NCI-H748 (cell line): Measurements from ENCODE around the gene OGDHL.
"Not testable (repeated sequence)": the region's sequence is repeated elsewhere in the genome, so short reads cannot be mapped to it uniquely, and the experiment has no call there.

Source experiments
- DNase-seq: peaks from one replicate; lab custom pipeline; 2025; ENCODE audit not compliant: unreplicated experiment; lab: John Stamatoyannopoulos, UW

Gene OGDHL

GRCh38 chr10:49761789-49762565 lies at the start of gene OGDHL:
OGDHL (minus strand) TSS chr10:49762323; CDS start chr10:49758592, 3,731 bp downstream.
- DNase-seq: peak; percentile 71

GRCh38 chr10:49803988-49804387 lies 41.9 kb upstream of the OGDHL start:
- DNase-seq: no peak

- DNase-seq: no peak
Measured at GRCh38 chr10:49798275-49798674, 36.2 kb upstream of the OGDHL start.

- no peak for DNase-seq
Measured at GRCh38 chr10:49791100-49791499, 29.0 kb upstream of the OGDHL start.

- no peak for DNase-seq
Measured at GRCh38 chr10:49784681-49785080, 22.6 kb upstream of the OGDHL start.

GRCh38 chr10:49783645-49784044 lies 21.5 kb upstream of the OGDHL start:
- DNase-seq: no peak

GRCh38 chr10:49781247-49781646 lies 19.1 kb upstream of the OGDHL start:
- DNase-seq: no peak

- no peak for DNase-seq
Measured at GRCh38 chr10:49778197-49778596, 16.1 kb upstream of the OGDHL start.

- DNase-seq: no peak
Measured at GRCh38 chr10:49776851-49777250, 14.7 kb upstream of the OGDHL start.

GRCh38 chr10:49775014-49775413 lies 12.9 kb upstream of the OGDHL start:
- DNase-seq: no peak

GRCh38 chr10:49772944-49773343 lies 10.8 kb upstream of the OGDHL start:
- DNase-seq: not testable (repeated sequence)

- DNase-seq: not testable (repeated sequence)
Measured at GRCh38 chr10:49771046-49771445, 8.9 kb upstream of the OGDHL start.

GRCh38 chr10:49769692-49770091 lies 7.6 kb upstream of the OGDHL start:
- DNase-seq: no peak

GRCh38 chr10:49768731-49769130 lies 6.6 kb upstream of the OGDHL start:
- no peak for DNase-seq

- no peak for DNase-seq
Measured at GRCh38 chr10:49768329-49768728, 6.2 kb upstream of the OGDHL start.

- DNase-seq: no peak
Measured at GRCh38 chr10:49767752-49768151, 5.6 kb upstream of the OGDHL start.

GRCh38 chr10:49766484-49766883 lies 4.4 kb upstream of the OGDHL start:
- DNase-seq: no peak

- no peak for DNase-seq
Measured at GRCh38 chr10:49762566-49762877, 399 bp upstream of the OGDHL start.

GRCh38 chr10:49761201-49761788 lies 828 bp downstream of the OGDHL start:
- no peak for DNase-seq

GRCh38 chr10:49760789-49761188 lies 1.3 kb downstream of the OGDHL start:
- DNase-seq: no peak

GRCh38 chr10:49759787-49760551 lies 2.2 kb downstream of the OGDHL start:
- DNase-seq: no peak
